C4-2B (cell line): ENCODE data around the gene KRT222.
A peak's percentile ranks its signal among the peaks of the same experiment; 100 is the strongest.

Experiments used
- H3K27ac ChIP-seq: fragments of 450-650 bp; 2 replicates; pipeline ENCODE4 v1.5.1; 2017
- ZFX ChIP-seq: fragments of 450-650 bp; IDR thresholded peaks from 2 replicates; pipeline ENCODE4 v1.6.1; 2017
- TF ChIP-seq, protein P1 (sequence below): fragments of 450-650 bp; conservative IDR thresholded peaks from 2 replicates; pipeline ENCODE4 v1.5.1; 2017; ENCODE audit warnings: mild to moderate bottlenecking

The KRT222 gene

GRCh38 chr17:40616592-40616991 is 48.4 kb downstream of the KRT222 start:
- H3K27ac ChIP-seq: no peak overlapping the region
- TF ChIP-seq, protein P1, sequence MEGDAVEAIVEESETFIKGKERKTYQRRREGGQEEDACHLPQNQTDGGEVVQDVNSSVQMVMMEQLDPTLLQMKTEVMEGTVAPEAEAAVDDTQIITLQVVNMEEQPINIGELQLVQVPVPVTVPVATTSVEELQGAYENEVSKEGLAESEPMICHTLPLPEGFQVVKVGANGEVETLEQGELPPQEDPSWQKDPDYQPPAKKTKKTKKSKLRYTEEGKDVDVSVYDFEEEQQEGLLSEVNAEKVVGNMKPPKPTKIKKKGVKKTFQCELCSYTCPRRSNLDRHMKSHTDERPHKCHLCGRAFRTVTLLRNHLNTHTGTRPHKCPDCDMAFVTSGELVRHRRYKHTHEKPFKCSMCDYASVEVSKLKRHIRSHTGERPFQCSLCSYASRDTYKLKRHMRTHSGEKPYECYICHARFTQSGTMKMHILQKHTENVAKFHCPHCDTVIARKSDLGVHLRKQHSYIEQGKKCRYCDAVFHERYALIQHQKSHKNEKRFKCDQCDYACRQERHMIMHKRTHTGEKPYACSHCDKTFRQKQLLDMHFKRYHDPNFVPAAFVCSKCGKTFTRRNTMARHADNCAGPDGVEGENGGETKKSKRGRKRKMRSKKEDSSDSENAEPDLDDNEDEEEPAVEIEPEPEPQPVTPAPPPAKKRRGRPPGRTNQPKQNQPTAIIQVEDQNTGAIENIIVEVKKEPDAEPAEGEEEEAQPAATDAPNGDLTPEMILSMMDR: no peak
- TF ChIP-seq ZFX: no peak

DNA sequence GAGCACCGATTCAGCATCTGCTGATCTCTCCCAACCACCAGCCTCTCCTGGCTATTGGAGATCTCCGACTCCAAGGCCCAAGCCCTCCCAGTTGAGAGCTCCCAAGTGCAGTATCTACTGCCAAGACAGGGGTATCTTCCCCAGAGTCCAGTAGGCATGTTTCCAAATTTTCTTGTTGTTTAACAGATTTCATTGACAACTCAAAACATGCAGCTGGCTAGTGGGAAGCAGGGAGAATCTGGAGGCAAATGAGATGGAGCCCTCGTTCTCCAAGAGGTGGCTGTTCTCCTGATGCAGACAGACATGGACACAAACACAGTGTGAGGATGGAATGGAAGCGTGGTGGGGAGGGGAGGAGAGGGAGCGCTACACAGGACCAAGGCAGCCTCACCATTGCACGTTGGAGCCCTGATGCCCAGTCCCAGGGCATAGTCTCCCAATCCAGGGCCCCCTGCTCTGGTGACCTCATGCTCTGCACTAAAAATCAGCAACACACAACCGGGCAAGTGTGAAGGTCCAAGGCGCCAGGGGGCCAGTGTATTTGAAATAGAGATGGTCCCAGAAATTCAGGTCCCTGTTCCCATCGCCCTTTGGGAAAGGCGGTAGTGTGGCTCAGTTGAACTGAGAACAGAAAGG is 49.0 kb downstream of the KRT222 start:
- no peak for TF ChIP-seq ZFX
- TF ChIP-seq, protein P1: peak; percentile 51
- H3K27ac ChIP-seq: no peak overlapping the region

- TF ChIP-seq, protein P1: peak; percentile 83
- no peak for TF ChIP-seq ZFX
- no peak overlapping the region for H3K27ac ChIP-seq
These were observed 49.7 kb downstream of the KRT222 start for GRCh38 chr17:40615068-40615840.

- TF ChIP-seq, protein P1: no peak
- TF ChIP-seq ZFX: no peak
These were observed 50.4 kb downstream of the KRT222 start for GRCh38 chr17:40614431-40615067.

GRCh38 chr17:40613467-40614154 is 51.4 kb downstream of the KRT222 start:
- H3K27ac ChIP-seq: no peak overlapping the region
- TF ChIP-seq ZFX: no peak
- TF ChIP-seq, protein P1: no peak

More at GRCh38 chr17:40614431-40615067, 50.4 kb downstream of the KRT222 start:
- H3K27ac ChIP-seq: no peak overlapping the region

- TF ChIP-seq, protein P1: no peak
- no peak for TF ChIP-seq ZFX
- H3K27ac ChIP-seq: no peak overlapping the region
These were observed 52.3 kb downstream of the KRT222 start for GRCh38 chr17:40612599-40613244.
